Fibroblast of mammary gland (primary cell): Measurements from ENCODE around the gene TBC1D3E.
"Not testable (repeated sequence)": the region's sequence is repeated elsewhere in the genome, so short reads cannot be mapped to it uniquely, and the experiment has no call there.

ENCODE experiments used
- DNase-seq: peaks from one replicate; pipeline ENCODE4 v3.0.0-alpha.2; 2010; ENCODE audit warnings: low read depth
- H3K4me3 ChIP-seq: 2 replicates; pipeline ENCODE4 v1.5.1; 2011; ENCODE audit warnings: low read depth, mild to moderate bottlenecking, low read length, moderate library complexity; ENCODE audit not compliant: control insufficient read depth

Gene TBC1D3E

GRCh38 chr17:38127651-38128050, at the start of gene TBC1D3E:
TSS of gene TBC1D3E (plus strand) at chr17:38127951. CDS start at chr17:38129496, 1,545 bp downstream.
- not testable (repeated sequence) for H3K4me3 ChIP-seq, DNase-seq

- H3K4me3 ChIP-seq, DNase-seq: not testable (repeated sequence)
Measured at GRCh38 chr17:38087344-38087743, 40.4 kb upstream of the TBC1D3E start.

DNA sequence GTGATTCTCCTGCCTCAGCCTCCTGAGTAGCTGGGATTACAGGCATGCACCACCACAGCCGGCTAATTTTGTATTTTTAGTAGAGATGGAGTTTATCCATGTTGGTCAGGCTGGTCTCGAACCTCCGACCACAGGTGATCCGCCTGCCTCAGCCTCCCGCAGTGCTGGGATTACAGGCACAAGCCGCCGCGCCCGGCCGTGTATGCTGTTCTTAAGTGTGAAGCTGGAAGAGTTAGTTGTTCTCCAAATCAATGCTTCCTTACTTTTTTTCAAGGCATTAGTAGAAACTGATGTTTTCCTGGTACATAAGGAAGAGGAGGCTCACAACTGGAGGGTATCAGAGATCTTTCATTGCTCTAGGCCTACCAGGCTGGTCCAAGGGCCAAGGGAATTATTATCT, 39.6 kb upstream of the TBC1D3E start:
- not testable (repeated sequence) for H3K4me3 ChIP-seq, DNase-seq

DNA sequence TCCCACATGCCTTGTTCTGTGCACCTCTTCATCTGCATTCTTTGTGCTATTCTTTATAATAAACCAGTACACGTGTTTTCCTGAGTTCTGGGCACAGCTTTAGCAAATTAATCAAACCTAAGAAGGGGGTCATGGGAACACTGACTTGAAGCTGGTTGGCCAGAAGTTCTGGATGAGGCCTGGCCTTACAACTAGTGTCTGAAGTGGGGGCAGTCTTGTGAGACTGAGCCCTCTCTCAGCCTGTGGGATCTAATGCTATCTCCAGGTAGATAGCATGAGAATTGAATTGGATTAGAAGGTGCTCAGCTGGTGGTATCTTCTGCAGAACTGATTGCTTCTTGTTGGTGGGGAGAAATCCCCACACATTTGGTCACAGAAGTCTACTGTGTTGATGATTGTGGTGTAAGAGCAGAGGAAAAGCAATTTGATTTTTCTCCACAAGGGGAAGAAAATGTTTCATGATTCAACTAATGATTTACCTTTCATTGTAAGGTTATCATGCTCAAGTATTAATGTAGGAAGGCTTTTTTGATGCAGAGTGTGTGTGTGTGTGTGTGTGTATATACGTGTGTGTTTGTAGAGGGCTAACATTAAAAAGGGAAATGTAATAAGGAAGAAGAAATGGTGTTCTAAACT, 33.6 kb upstream of the TBC1D3E start:
- H3K4me3 ChIP-seq, DNase-seq: not testable (repeated sequence)

DNA sequence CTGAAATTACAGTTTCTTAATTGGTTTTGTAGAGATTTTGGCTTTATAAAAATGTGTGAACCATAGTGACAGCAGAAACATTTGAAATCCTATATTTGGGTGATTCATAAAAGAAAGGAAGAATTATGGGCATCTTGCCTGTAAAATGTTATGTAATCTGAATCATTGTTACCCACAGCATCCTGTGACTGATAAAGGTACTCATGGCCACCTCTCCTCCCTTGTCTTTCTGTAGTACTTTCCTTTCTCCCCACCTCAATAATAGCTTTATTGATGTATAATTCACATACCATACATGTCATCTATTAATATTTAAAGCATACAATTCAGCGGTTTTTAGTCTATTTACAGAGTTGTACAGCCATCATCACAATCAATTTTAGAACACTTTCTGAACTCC, 28.5 kb upstream of the TBC1D3E start:
- not testable (repeated sequence) for H3K4me3 ChIP-seq, DNase-seq

DNA sequence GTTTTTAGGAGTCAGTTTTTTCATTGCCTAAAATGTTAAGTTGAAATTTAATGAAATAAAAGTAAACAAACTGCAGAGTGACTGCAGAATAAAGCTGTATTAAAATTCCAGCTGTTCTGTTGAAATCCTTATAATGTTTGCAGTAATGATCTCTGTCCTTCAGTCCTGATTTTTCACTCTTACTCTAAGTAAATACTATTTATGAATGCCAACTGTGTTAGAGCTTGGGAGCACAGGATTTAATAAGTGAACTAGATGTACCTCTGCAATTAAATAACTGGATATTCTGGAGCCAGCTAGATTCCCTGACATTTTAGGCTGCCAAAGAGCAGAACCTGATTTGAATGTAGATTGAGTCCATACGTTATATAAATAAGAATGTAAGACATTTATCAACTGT, 7.9 kb upstream of the TBC1D3E start:
- DNase-seq, H3K4me3 ChIP-seq: not testable (repeated sequence)

- not testable (repeated sequence) for DNase-seq, H3K4me3 ChIP-seq
Measured at GRCh38 chr17:38134860-38135259, 7.1 kb downstream of the TBC1D3E start.
